ENCODE measurements around the gene DDX50.

- TF ChIP-seq HOXA7 (CRISPR knock-in tag; IDR thresholded peaks at IDR 0.05) (no peak), CTCF (IDR thresholded peaks at IDR 0.05) (no peak), KDM1A (IDR thresholded peaks at IDR 0.05; ENCODE audit: low read depth) (no peak), POLR2AphosphoS2 (conservative IDR thresholded peaks at IDR 0.05; ENCODE audit: low read length) (no peak), JUNB (IDR thresholded peaks at IDR 0.05) (no peak), PBX3 (IDR thresholded peaks at IDR 0.05) (no peak), RCOR1 (IDR thresholded peaks at IDR 0.05; ENCODE audit: low read depth, low read length) (no peak), REST (IDR thresholded peaks at IDR 0.05) (no peak), CHD2 (IDR thresholded peaks at IDR 0.05; ENCODE audit: low read length, partially characterized antibody) (no peak), CHD4 (IDR thresholded peaks at IDR 0.05; ENCODE audit: borderline replicate concordance) (no peak)
- TF ChIP-seq, protein P1, sequence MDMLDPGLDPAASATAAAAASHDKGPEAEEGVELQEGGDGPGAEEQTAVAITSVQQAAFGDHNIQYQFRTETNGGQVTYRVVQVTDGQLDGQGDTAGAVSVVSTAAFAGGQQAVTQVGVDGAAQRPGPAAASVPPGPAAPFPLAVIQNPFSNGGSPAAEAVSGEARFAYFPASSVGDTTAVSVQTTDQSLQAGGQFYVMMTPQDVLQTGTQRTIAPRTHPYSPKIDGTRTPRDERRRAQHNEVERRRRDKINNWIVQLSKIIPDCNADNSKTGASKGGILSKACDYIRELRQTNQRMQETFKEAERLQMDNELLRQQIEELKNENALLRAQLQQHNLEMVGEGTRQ (IDR thresholded peaks at IDR 0.05), result no peak
Measured at GRCh38 chr10:68902382-68902781, 1.3 kb downstream of the DDX50 start.

Measured in A549 (cell line).